Kidney (tissue), 14 donors: ENCODE results near the gene LIN37. TPM values are rescaled to one million over a fixed set of nuclear protein-coding genes. Genes with fewer than 3 reads are reported as not detected.

Experiments used
- DNase-seq, 5 donors: peaks; one replicate each; pipeline ENCODE4 v3.0.0-alpha.2; 2013 to 2020
- FAIRE-seq: peaks from 2 replicates; lab custom pipeline; 2012; peaks lifted over from hg19 to GRCh38; lab: Jason Lieb, UNC
- H3K27ac ChIP-seq, 2 donors: one replicate each; pipeline ENCODE4 v1.7.0; 2013; ENCODE audit warnings: low read depth in 2 of 2, low read length in 2 of 2, inconsistent platforms in 1 of 2
- H3K27me3 ChIP-seq: one replicate; pipeline ENCODE4 v1.7.1; 2013; ENCODE audit warnings: low read length, inconsistent platforms; ENCODE audit not compliant: control insufficient read depth, insufficient read depth
- H3K36me3 ChIP-seq, 3 donors: one replicate each; pipeline versions ENCODE4 v1.7.0 to v1.7.1; 2013; ENCODE audit warnings: low read length in 3 of 3, control low read depth in 1 of 3, inconsistent platforms in 1 of 3; ENCODE audit not compliant: insufficient read depth in 3 of 3, control insufficient read depth in 2 of 3
- H3K4me1 ChIP-seq, 3 donors: one replicate each; pipeline versions ENCODE4 v1.7.0 to v1.7.1; 2013; ENCODE audit warnings: low read length in 3 of 3, inconsistent platforms in 1 of 3, low read depth in 1 of 3; ENCODE audit not compliant: control insufficient read depth in 2 of 3, insufficient read depth in 2 of 3
- H3K4me3 ChIP-seq, 3 donors: one replicate each; pipeline versions ENCODE4 v1.7.0 to v1.8.1; 2013; ENCODE audit warnings: low read length in 3 of 3, control low read depth in 1 of 3, inconsistent platforms in 1 of 3
- H3K9ac ChIP-seq, 3 donors: one replicate each; pipeline versions ENCODE4 v1.7.0 to v1.7.1; 2013; ENCODE audit warnings: low read length in 3 of 3, control low read depth in 1 of 3, inconsistent platforms in 1 of 3
- H3K9me3 ChIP-seq, 3 donors: one replicate each; pipeline versions ENCODE4 v1.7.0 to v1.7.1; 2013; ENCODE audit warnings: low read length in 3 of 3, control low read depth in 1 of 3, inconsistent platforms in 1 of 3; ENCODE audit not compliant: control insufficient read depth in 2 of 3, insufficient read depth in 1 of 3
- CTCF ChIP-seq: IDR thresholded peaks from 3 replicates; pipeline ENCODE4 v1.5.1; 2012; ENCODE audit warnings: mild to moderate bottlenecking, moderate library complexity, borderline replicate concordance; ENCODE audit not compliant: insufficient read depth; ENCODE audit errors: extremely low read depth
- intact Hi-C: fragments of 100-400 bp; cut with DNase I; formaldehyde crosslinking; loops from one replicate; pipeline ENCODE4 v1.11.1; 2022
- polyA plus RNA-seq: library from polyadenylated mRNA; stranded (reverse); fragments of 350-450 nt; fragmentation: Illumina TruSeq; extraction: RNeasy Lipid Tissue Mini Kit (QIAGEN cat#74804); gene quantifications from one replicate; pipeline ENCODE4 v1.2.3, GENCODE V29; 2014; ENCODE audit warnings: low read depth, low replicate concordance; ENCODE audit not compliant: insufficient read depth
- total RNA-seq: library from RNA; stranded (reverse); fragmentation: NEBNext Ultra II Directional; extraction: Animal tissue kit (Norgen Biotek cat#: 25700); gene quantifications from one replicate; pipeline ENCODE4 v1.2.1, GENCODE V29; 2021
- donor health status: control.
- donor health status: control.
- donor health status: control.
- donor health status: control.
- donor health status: control.
- donor health status: DM: yes; HTN: yes; CAD: no.
- donor health status: Normal renal cell carcinoma (clear cell type).

The LIN37 gene
- total and polyA plus RNA-seq, 2 donors from 2014 or later: 11.2 to 11.4 TPM

- no peak for TF ChIP-seq CTCF
- Histone ChIP-seq H3K27ac (no peak overlapping the region), H3K4me3 (no peak overlapping the region), H3K27me3 (no peaks in the 10 kb centered on the region), H3K36me3 (peaks cover 5 to 89% (median 53%) of the 10 kb centered on the region in 3 donors), H3K9me3 (no peaks in the 10 kb centered on the region), H3K4me1 (no peaks in the 10 kb centered on the region), H3K9ac (no peak overlapping the region)
- intact Hi-C loops: no loop called here
- FAIRE-seq (no peak), DNase-seq (no peak)
Observed at GRCh38 chr19:35727956-35728706, 20.2 kb upstream of the LIN37 start.

DNA sequence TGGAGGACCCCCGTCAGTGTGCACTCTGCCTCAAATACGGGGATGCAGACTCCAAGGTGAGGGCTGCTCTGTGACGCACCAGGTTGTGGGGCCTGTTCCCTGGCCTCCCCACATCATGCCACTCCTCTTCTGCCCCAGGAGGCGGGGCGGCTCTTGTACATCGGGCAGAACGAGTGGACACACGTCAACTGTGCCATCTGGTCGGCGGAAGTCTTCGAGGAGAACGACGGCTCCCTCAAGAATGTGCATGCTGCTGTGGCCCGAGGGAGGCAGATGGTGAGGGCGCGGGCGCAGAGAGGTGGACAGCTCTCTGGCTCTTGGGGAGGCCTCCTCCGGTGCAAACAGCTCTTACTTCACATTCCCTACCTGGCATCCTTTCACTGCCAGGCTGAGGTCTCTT is 19.4 kb upstream of the LIN37 start:
- Histone ChIP-seq H3K36me3 (peaks cover 5 to 85% (median 50%) of the 10 kb centered on the region in 3 donors), H3K9ac (no peak overlapping the region), H3K27me3 (no peaks in the 10 kb centered on the region), H3K27ac (no peak overlapping the region), H3K4me1 (no peaks in the 10 kb centered on the region), H3K4me3 (no peak overlapping the region), H3K9me3 (no peaks in the 10 kb centered on the region)
- no peak for TF ChIP-seq CTCF
- FAIRE-seq: no peak
- intact Hi-C loops: no loop called here
- DNase-seq: no peak

GRCh38 chr19:35729763-35730162 is 18.6 kb upstream of the LIN37 start:
- no peaks in the 10 kb centered on the region for H3K27me3 ChIP-seq
- DNase-seq: no peak
- H3K27ac ChIP-seq: no peak overlapping the region
- TF ChIP-seq CTCF: no peak
- H3K36me3 ChIP-seq: peaks cover 5 to 80% (median 46%) of the 10 kb centered on the region in 3 donors
- H3K9ac ChIP-seq: no peak overlapping the region
- H3K4me3 ChIP-seq: no peak overlapping the region
- FAIRE-seq: no peak
- no peaks in the 10 kb centered on the region for H3K9me3 ChIP-seq
- H3K4me1 ChIP-seq: no peaks in the 10 kb centered on the region
- intact Hi-C loops: no loop called here
